Activated gamma-delta T cell (primary cell): ENCODE data around the gene SVIL.
"Not testable (repeated sequence)": the region's sequence is repeated elsewhere in the genome, so short reads cannot be mapped to it uniquely, and the experiment has no call there.

Experiments
- DNase-seq: peaks from one replicate; lab custom pipeline; 2025; lab: John Stamatoyannopoulos, UW

SVIL gene

GRCh38 chr10:29455095-29455494, 179.7 kb downstream of the SVIL start:
- DNase-seq: no peak

- no peak for DNase-seq
These were observed 180.5 kb downstream of the SVIL start for GRCh38 chr10:29454250-29454649.

- DNase-seq: no peak
These were observed 182.2 kb downstream of the SVIL start for GRCh38 chr10:29452546-29452945.

GRCh38 chr10:29451946-29452345, 182.8 kb downstream of the SVIL start:
- DNase-seq: no peak

- no peak for DNase-seq
These were observed 184.4 kb downstream of the SVIL start for GRCh38 chr10:29450405-29450804.

GRCh38 chr10:29448756-29449592, 185.8 kb downstream of the SVIL start:
- peak; percentile 26 for DNase-seq

GRCh38 chr10:29448125-29448524, 186.6 kb downstream of the SVIL start:
- DNase-seq: no peak

- DNase-seq: no peak
These were observed 188.4 kb downstream of the SVIL start for GRCh38 chr10:29446327-29446726.

- DNase-seq: no peak
These were observed 190.8 kb downstream of the SVIL start for GRCh38 chr10:29443745-29444523.

- DNase-seq: no peak
These were observed 193.8 kb downstream of the SVIL start for GRCh38 chr10:29440981-29441380.

- not testable (repeated sequence) for DNase-seq
These were observed 195.8 kb downstream of the SVIL start for GRCh38 chr10:29439005-29439404.

GRCh38 chr10:29438271-29438670, 196.5 kb downstream of the SVIL start:
- DNase-seq: no peak

GRCh38 chr10:29437871-29438270, 196.9 kb downstream of the SVIL start:
- DNase-seq: no peak

- DNase-seq: no peak
These were observed 198.8 kb downstream of the SVIL start for GRCh38 chr10:29435809-29436501.

GRCh38 chr10:29434111-29434510, 200.7 kb downstream of the SVIL start:
- no peak for DNase-seq

- no peak for DNase-seq
These were observed 203.1 kb downstream of the SVIL start for GRCh38 chr10:29431711-29432110.

GRCh38 chr10:29430101-29430500, 204.7 kb downstream of the SVIL start:
- no peak for DNase-seq

GRCh38 chr10:29428486-29428885, 206.3 kb downstream of the SVIL start:
- no peak for DNase-seq

GRCh38 chr10:29427667-29428066, 207.1 kb downstream of the SVIL start:
- DNase-seq: no peak

- no peak for DNase-seq
These were observed 208.4 kb downstream of the SVIL start for GRCh38 chr10:29426420-29426819.

- DNase-seq: no peak
These were observed 210.8 kb downstream of the SVIL start for GRCh38 chr10:29424017-29424416.

- DNase-seq: no peak
These were observed 214.0 kb downstream of the SVIL start for GRCh38 chr10:29420744-29421143.

GRCh38 chr10:29417324-29417723, 217.4 kb downstream of the SVIL start:
- DNase-seq: no peak
